Central memory CD4-positive, alpha-beta T cell (primary cell): ENCODE data around the gene CAMK2G.
"Not testable (repeated sequence)": the region's sequence is repeated elsewhere in the genome, so short reads cannot be mapped to it uniquely, and the experiment has no call there.

Source experiments
- DNase-seq: peaks from one replicate; pipeline ENCODE4 v3.0.0; 2022

The CAMK2G gene

GRCh38 chr10:73809061-73809818 is 65.1 kb downstream of the CAMK2G start:
- no peak for DNase-seq

- DNase-seq, result no peak
Observed at GRCh38 chr10:73808021-73808815, 66.1 kb downstream of the CAMK2G start.

- no peak for DNase-seq
Observed at GRCh38 chr10:73807471-73807870, 66.9 kb downstream of the CAMK2G start.

GRCh38 chr10:73806176-73806950 is 68.0 kb downstream of the CAMK2G start:
- DNase-seq, result no peak

DNA sequence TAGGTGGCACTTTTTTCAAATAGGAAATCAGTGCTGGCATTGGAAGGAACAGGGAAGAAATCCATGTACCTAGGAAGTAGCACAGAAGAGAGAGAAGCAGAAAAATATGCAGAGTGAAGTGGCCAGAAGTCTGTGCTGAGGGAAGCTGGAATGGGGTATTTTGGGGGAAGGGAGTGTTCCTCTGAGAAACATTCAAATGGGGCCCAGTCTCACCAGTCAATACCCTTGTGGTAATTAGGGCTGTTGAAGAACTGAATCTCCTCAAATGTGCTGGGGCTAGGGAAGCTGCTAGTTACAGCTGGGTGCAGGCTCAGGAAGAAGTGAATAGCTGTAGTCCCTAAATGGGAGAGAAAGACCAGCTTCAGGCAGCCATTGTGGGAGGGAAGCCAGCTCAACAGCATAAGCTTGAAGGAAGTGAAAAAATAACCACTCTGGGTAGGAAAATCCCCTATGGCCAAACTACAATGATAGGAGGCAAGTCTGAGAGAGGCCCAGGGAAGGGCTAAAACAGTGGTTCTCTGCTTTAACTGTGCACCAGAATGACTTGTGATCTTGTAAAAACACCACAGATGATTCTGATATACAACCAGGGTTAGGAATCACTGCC is 70.6 kb downstream of the CAMK2G start:
- DNase-seq, result no peak

DNA sequence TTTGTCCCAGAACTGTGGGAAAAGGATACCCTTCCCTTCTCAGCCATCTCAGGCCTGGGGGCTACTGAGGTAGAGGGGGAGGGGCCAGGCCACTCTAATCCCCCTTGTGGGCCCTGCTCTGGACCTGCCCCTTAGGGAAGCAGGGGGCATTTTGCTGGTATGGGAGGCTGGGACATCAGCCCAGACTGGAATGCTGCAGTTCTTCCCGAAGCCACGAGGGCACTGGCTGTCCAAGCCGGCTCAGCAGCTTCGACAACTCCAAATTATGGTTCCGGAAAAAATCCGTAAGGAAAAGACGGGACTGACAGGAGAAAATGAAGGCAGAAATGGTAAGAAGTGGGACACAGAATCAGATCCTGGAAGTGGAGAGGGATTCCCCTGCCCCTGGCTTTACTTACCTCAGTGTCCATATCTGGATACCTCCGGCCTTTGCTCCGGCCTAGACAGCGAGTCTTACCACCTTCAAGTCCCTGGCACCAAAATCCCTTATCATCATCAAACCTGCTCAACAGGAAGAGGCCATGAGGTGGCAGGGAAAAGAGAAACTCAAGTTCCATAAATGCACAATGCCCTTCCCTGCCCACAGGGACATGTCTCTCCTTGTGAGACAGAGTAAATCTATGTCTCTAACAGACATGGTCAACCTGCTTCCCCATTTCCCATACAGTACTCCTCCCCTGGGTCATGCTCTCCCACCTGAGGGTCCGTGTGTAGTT is 71.9 kb downstream of the CAMK2G start:
- no peak for DNase-seq

DNA sequence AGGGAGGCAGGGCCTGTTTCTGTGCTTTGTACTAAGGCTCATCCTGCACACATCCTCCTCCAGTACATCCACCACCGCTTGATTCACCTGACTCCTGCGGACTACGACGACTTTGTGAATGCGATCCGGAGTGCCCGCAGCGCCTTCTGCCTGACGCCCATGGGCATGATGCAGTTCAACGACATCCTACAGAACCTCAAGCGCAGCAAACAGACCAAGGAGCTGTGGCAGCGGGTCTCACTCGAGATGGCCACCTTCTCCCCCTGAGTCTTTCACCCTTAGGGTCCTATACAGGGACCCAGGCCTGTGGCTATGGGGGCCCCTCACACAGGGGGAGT is 73.1 kb downstream of the CAMK2G start:
- no peak for DNase-seq

- DNase-seq, result no peak
Observed at GRCh38 chr10:73800560-73801252, 73.6 kb downstream of the CAMK2G start.

DNA sequence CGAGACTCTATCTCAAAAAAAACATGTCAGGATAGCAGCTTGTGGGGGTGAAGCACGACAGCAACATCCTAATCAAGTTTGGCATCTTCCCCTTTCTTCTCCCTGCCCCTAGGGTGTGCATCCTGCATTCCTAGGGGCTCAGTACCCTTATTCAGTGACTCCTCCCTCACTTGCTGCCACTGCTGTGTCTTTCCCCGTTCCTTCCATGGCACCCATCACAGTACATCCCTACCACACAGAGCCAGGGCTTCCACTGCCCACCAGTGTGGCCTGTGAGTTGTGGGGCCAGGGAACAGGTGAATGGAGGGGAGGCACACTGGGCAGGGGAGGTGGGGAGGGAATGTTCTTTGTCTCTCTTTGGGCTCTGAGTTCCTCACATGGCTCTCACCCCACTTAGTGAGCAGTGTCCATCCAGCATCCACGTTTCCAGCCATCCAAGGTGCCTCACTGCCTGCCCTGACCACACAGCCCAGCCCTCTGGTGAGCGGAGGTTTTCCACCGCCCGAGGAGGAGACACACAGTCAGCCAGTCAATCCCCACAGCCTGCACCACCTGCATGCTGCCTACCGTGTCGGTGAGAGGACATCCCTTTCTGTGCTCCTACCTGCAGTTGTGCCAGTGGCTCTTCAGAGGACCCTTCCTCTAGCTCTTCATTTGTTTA is 74.3 kb downstream of the CAMK2G start:
- DNase-seq, result no peak

- DNase-seq, result no peak
Observed at GRCh38 chr10:73798927-73799560, 75.3 kb downstream of the CAMK2G start.

GRCh38 chr10:73798087-73798486 is 76.3 kb downstream of the CAMK2G start:
- no peak for DNase-seq

- DNase-seq, result no peak
Observed at GRCh38 chr10:73797324-73798025, 76.9 kb downstream of the CAMK2G start.

DNA sequence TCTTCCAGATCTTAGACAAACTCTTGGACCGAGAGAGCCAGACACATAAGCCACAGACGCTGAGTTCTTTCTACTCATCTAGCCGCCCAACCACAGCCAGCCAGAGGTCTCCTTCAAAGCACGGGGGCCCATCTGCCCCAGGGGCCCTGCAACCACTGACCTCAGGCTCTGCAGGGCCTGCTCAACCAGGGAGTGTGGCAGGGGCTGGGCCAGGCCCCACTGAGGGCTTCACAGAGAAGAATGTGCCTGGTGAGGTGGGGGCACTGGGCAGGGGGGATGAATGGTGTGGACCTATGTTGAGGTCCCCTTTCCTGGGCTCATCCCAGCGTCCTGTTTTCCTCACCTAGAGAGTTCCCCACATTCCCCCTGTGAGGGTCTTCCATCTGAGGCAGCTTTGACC is 77.6 kb downstream of the CAMK2G start:
- DNase-seq, result no peak

DNA sequence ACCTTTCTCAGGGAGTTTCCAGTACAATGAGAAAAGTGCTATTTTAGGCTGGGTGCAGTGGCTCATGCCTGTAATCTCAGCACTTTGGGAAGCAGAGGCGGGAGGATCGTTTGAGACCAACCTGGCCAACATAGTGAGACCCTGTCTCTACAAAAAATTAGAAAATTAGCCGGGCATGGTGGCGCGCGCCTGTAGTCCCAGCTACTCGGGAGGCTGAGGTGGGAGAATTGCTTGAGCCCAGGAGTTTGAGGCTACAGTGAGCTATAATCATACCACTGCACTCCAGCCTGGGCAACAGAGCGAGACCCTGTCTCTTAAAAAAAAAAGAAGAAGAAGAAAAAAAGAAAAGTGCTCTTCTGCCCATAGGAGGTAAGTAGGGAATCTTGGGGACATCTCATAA is 78.3 kb downstream of the CAMK2G start:
- not testable (repeated sequence) for DNase-seq

DNA sequence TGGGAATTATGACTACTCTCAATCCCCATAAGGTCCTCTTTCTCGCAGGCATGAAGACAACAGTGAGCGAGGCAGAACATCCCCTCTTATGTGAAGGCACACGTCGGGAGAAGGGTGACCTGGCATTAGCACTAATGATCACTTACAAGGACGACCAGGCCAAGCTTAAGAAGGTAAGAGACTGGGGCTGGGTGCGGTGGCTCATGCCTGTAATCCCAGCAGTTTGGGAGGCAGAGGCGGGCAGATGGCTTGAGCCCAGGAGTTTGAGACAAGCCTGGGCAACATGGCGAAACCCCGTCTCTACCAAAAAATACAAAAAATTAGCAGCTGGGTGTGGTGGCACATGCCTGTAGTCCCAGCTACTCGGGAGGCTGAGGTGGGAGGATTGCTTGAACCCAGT is 78.9 kb downstream of the CAMK2G start:
- DNase-seq, result not testable (repeated sequence)

GRCh38 chr10:73793456-73793855 is 80.9 kb downstream of the CAMK2G start:
- no peak for DNase-seq

GRCh38 chr10:73791871-73792400 is 82.4 kb downstream of the CAMK2G start:
- no peak for DNase-seq

GRCh38 chr10:73790886-73791625 is 83.3 kb downstream of the CAMK2G start:
- DNase-seq, result no peak

GRCh38 chr10:73789659-73790055 is 84.7 kb downstream of the CAMK2G start:
- no peak for DNase-seq
